NCI-H2196 treated with DMSO at 0.1 percent for 48 hours (cell line): ENCODE data around the gene NKTR.
"Not testable (repeated sequence)": the region's sequence is repeated elsewhere in the genome, so short reads cannot be mapped to it uniquely, and the experiment has no call there.

Experiments used
- DNase-seq: peaks from one replicate; lab custom pipeline; 2025; ENCODE audit not compliant: unreplicated experiment; lab: John Stamatoyannopoulos, UW

The NKTR gene

DNA sequence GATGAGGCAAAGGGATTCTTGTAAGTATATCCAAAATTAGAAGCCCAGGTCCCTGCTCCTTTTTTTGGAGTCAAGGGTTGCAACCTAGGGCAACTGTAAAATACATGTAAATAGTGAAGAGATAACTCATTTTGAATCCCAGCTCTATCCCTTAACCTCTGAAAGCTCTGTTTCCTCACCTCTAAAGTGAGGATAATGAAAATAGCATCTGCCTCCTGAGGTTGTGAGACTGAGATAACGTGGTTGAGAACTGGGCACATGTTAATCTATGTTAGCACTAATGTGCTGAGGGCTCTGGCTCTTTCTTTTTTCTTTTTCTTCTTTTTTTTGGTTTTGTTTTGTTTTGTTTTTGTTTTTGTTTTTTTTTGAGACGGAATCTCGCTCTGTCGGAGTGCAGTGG lies 4.8 kb upstream of the NKTR start:
- no peak for DNase-seq

DNA sequence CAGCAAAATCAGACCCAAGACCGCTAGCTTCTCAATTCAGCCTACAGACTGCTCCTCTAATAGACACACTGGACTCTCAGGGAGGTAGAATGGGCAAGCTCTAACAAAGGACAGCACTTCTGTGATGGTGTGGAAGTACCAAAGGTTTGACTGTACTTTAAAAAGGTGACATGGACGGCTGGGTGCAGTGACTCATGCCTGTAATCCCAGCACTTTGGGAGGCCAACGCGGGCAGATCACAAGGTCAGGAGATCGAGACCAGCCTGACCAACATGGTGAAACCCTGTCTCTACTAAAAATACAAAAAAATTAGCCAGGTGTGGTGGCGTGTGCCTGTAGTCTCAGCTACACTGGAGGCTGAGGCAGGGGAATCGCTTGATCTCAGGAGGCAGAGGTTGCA lies 3.4 kb upstream of the NKTR start:
- not testable (repeated sequence) for DNase-seq

GRCh38 chr3:42600958-42601675 lies 631 bp downstream of the NKTR start:
- no peak for DNase-seq

GRCh38 chr3:42601896-42602581 lies 1.6 kb downstream of the NKTR start:
- DNase-seq = no peak

DNA sequence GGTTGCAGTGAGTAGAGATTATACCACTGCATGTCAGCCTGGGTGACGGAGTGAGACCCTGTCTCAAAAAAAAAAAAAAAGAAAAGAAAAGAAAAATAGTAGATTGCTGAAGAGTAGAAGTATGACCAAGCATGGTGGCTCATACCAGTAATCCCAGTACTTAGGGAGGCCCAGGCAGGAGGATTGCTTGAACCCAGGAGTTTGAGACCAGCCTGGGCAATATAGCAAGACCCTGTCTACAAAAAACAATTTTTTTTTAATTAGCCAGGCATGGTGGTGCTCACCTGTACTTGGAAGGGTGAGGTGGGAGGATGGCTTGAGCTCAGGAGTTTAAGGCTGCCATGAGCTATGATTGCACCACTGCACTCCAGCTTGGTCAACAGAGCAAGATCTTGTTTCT lies 2.5 kb downstream of the NKTR start:
- DNase-seq = no peak

- DNase-seq = no peak
Observed at GRCh38 chr3:42605546-42606173, 5.2 kb downstream of the NKTR start.

- no peak for DNase-seq
Observed at GRCh38 chr3:42608581-42608980, 8.1 kb downstream of the NKTR start.

DNA sequence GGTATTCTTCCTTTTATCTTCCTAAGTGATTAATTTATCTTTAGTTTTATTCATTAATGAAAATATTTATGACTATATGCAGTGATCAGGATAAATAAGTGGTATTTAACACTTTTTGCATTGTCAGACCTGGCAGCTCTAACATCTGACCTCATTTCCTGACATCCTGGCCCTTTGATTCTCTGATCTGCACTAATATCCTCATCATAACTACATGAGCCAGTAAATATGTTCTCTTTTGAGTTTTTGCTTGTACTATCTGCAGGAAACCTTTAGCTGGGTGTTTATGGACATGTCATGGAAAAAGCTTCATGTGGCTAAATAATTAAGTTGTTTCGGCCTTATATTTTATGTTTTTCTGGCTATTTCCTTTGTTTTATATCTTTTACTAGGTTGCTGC lies 10.5 kb downstream of the NKTR start:
- no peak for DNase-seq

GRCh38 chr3:42612217-42612616 lies 11.7 kb downstream of the NKTR start:
- no peak for DNase-seq

DNA sequence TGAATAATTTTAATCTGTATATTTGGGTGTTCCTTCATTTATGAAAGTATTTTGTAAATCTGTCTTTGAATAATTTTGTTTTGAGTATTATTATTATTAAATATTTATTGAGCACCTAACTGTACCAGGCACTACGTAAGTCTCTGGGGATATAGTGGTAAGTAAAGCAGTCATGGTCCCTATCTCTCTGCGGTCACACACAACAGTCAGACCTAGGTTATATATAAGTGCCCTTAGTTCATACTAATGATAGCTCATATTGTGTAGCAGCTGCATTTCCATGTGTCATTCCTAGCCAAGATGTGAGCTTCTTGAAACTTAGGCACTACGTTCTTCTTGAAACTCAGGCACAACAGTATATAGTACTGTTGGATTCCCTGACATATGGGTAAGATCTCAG lies 12.4 kb downstream of the NKTR start:
- DNase-seq = no peak

DNA sequence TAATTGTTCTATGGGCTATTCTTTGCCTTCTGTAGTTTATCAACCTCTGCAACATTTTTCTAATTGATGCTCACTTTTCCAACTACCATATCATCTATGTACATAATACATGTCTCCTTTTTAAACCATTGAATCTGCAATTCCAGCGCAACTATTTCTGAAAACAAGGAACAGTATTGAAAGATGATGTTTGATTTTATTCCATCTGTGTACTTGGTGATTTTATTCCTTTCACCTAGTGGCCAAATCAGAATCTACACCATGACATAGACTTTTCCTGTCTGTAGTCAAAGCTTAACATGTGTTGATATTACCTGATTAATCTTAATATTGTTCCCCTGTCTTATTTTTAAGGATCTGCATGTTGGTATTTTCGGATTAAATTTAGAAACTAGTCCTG lies 13.0 kb downstream of the NKTR start:
- no peak for DNase-seq

GRCh38 chr3:42631620-42632019 lies 31.1 kb downstream of the NKTR start:
- no peak for DNase-seq

DNA sequence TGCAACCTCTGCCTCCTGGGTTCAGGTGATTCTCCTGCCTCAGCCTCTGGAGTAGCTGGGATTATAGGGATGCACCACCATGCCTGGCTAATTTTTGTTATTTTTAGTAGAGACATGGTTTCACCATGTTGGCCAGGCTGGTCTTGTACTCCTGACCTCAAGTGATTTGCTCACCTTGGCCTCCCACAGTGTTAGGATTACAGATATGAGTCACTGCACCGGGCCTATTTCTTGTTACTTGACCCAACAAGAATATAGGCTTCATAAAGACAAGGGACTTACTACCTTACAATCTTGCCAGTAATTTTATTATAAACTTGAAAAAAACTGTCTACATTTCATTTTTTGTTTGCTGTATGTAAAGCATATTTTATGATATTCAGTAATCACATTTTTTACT lies 31.7 kb downstream of the NKTR start:
- DNase-seq = no peak

- DNase-seq = no peak
Observed at GRCh38 chr3:42633544-42633943, 33.1 kb downstream of the NKTR start.

DNA sequence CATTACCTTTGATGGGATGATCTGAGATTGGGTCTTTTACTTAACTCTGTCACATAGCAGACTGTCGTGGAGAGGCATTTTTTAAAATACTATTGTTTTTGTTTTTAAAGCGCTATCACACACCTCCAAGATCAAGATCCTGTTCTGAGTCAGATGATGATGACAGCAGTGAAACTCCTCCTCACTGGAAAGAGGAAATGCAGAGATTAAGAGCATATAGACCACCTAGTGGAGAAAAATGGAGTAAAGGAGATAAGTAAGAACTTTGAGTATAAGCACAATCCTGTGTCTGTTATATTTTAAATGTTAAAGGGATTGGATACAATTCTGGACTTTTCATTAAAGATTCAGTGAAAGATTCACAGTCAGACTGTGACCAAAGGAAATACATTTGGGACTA lies 34.6 kb downstream of the NKTR start:
- no peak for DNase-seq

DNA sequence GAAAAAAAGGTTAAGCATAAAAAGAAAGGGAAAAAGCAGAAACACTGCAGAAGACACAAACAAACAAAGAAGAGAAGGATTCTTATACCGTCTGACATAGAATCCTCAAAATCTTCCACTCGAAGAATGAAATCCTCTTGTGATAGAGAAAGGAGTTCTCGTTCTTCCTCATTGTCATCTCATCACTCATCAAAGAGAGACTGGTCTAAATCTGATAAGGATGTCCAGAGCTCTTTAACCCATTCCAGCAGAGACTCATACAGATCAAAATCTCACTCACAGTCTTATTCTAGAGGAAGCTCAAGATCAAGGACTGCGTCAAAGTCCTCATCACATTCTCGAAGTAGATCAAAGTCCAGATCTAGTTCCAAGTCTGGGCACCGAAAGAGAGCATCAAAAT lies 36.5 kb downstream of the NKTR start:
- no peak for DNase-seq

GRCh38 chr3:42638339-42638842 lies 37.9 kb downstream of the NKTR start:
- DNase-seq = no peak

DNA sequence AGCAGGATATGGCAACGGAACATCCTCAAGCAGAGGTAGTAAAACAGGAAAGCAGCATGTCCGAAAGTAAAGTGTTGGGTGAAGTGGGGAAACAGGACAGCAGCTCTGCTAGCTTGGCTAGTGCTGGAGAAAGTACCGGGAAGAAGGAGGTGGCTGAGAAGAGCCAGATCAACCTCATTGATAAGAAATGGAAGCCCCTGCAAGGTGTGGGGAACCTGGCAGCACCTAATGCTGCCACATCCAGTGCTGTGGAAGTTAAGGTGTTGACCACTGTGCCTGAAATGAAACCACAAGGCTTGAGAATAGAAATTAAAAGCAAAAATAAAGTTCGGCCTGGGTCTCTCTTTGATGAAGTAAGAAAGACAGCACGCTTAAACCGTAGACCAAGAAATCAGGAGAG lies 38.7 kb downstream of the NKTR start:
- no peak for DNase-seq

GRCh38 chr3:42640129-42640528 lies 39.6 kb downstream of the NKTR start:
- DNase-seq = no peak

DNA sequence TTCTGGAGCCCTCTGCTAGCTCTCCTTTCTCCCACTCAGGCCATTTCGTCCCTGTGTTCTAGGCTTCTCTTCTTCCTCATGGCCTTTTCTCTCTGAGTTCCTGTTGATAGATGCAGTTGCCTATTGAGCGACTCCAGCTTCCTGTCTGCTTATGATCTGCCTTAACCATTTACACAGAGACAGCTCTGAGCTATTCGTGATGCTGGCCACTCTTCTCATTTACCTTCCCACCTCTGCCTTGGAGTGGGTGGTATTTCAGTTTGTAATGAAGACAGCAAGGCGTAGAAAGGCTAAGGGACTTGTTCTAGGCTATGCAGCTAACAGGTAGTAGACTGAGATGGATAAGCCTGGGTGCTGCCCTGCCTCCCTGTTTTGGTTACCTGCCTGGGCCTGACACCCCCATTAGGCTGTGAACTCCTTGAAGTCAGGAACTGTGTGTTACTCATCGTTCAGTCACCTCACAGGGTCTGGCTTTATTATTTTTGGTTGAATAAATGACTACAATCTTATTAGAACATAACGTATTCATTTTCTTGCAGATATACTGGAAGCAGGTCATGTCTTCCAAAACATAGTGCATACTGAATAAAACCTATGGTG lies 40.4 kb downstream of the NKTR start:
- no peak for DNase-seq

GRCh38 chr3:42647821-42648459 lies 47.5 kb downstream of the NKTR start:
- no peak for DNase-seq
